H1 (cell line): ENCODE results near the gene ZSWIM4. TPM values are rescaled to one million over a fixed set of nuclear protein-coding genes. Genes with fewer than 3 reads are reported as not detected.
A peak's percentile ranks its signal among the peaks of the same experiment; 100 is the strongest.

ENCODE experiments used
- CTCF ChIA-PET: fragments of 300-600 bp; sonication (Branson Sonifier 250); formaldehyde crosslinking; loops from one replicate; lab custom pipeline; 2021; ENCODE audit not compliant: partially characterized antibody; lab: Charles Lee
- POLR2A ChIA-PET: fragments of 300-600 bp; sonication (Branson Sonifier 250); formaldehyde crosslinking; loops from one replicate; lab custom pipeline; 2021; ENCODE audit warnings: inconsistent platforms; ENCODE audit not compliant: partially characterized antibody; lab: Charles Lee
- DNase-seq, 2 experiments: peaks; one replicate each; pipeline versions ENCODE4 v3.0.0 to v3.0.0-alpha.2; 2010 to 2022; ENCODE audit warnings: low spot score in 2 of 2, low read depth in 1 of 2, mixed read lengths in 1 of 2
- FAIRE-seq: peaks from 2 replicates; lab custom pipeline; 2011; peaks lifted over from hg19 to GRCh38; lab: Jason Lieb, UNC
- H2AFZ ChIP-seq: 2 replicates; pipeline ENCODE4 v1.8.1; 2012; ENCODE audit warnings: low read length, inconsistent platforms
- H2AK5ac ChIP-seq: 2 replicates; pipeline ENCODE4 v1.6.1; 2013; ENCODE audit warnings: low read depth, low read length
- H2BK120ac ChIP-seq: replicated peaks from 2 replicates; pipeline ENCODE3; 2013; ENCODE audit warnings: low read depth, low read length, inconsistent platforms
- H2BK12ac ChIP-seq: 2 replicates; pipeline ENCODE4 v1.6.1; 2013; ENCODE audit warnings: low read depth, low read length
- H2BK15ac ChIP-seq: 2 replicates; pipeline ENCODE4 v1.6.1; 2013; ENCODE audit warnings: low read length
- H2BK20ac ChIP-seq: 2 replicates; pipeline ENCODE4 v1.6.1; 2013; ENCODE audit warnings: low read length
- H2BK5ac ChIP-seq: 2 replicates; pipeline ENCODE4 v1.6.1; 2013; ENCODE audit warnings: low read depth, low read length
- H3K14ac ChIP-seq: 2 replicates; pipeline ENCODE4 v1.6.1; 2013; ENCODE audit warnings: inconsistent platforms; ENCODE audit not compliant: insufficient read length
- H3K18ac ChIP-seq: 2 replicates; pipeline ENCODE4 v1.6.1; 2013; ENCODE audit warnings: low read length; ENCODE audit errors: extremely low read depth
- H3K23ac ChIP-seq: 2 replicates; pipeline ENCODE4 v1.6.1; 2013; ENCODE audit warnings: inconsistent platforms; ENCODE audit not compliant: insufficient read length
- H3K23me2 ChIP-seq: 2 replicates; pipeline ENCODE4 v1.6.1; 2013; ENCODE audit warnings: low read depth, low read length
- H3K27ac ChIP-seq: 2 replicates; pipeline ENCODE4 v1.6.1; 2011; ENCODE audit warnings: low read depth, low read length, inconsistent platforms
- H3K27me3 ChIP-seq, 4 experiments: replicated peaks in 1 of 4; 1 replicate in 1 of 4; 2 replicates in 3 of 4; pipeline versions ENCODE4 v1.6.1 to v1.8.1; 2011 to 2013; ENCODE audit warnings: low read length in 3 of 4, mild to moderate bottlenecking in 3 of 4, inconsistent platforms in 2 of 4, mixed read lengths in 2 of 4, moderate library complexity in 1 of 4; ENCODE audit not compliant: control insufficient read depth in 3 of 4, insufficient read depth in 3 of 4; ENCODE audit errors: extremely low read depth in 1 of 4
- H3K36me3 ChIP-seq, 4 experiments: 2 replicates each; pipeline versions ENCODE4 v1.6.1 to v1.8.1; 2011 to 2013; ENCODE audit warnings: mild to moderate bottlenecking in 4 of 4, low read length in 3 of 4, moderate library complexity in 2 of 4, control low read depth in 1 of 4, inconsistent platforms in 1 of 4; ENCODE audit not compliant: insufficient read depth in 4 of 4, control insufficient read depth in 2 of 4
- H3K4ac ChIP-seq: replicated peaks from 2 replicates; pipeline ENCODE3; 2013; ENCODE audit warnings: low read length, low read depth, mixed read lengths, inconsistent platforms; ENCODE audit not compliant: insufficient read length
- H3K4me1 ChIP-seq, 4 experiments: replicated peaks in 1 of 4; 1 replicate in 1 of 4; 2 replicates in 3 of 4; pipeline versions ENCODE4 v1.6.1 to v1.8.1; 2011 to 2013; ENCODE audit warnings: low read length in 3 of 4, inconsistent platforms in 2 of 4, mixed read lengths in 1 of 4; ENCODE audit not compliant: insufficient read depth in 4 of 4, control insufficient read depth in 3 of 4
- H3K4me2 ChIP-seq, 2 experiments: 2 replicates each; pipeline versions ENCODE4 v1.6.1 to v1.8.1; 2011 to 2013; ENCODE audit warnings: low read depth in 2 of 2, low read length in 2 of 2, control low read depth in 1 of 2, inconsistent platforms in 1 of 2, mild to moderate bottlenecking in 1 of 2; ENCODE audit not compliant: insufficient read depth in 1 of 2
- H3K4me3 ChIP-seq, 4 experiments: fragments of 200-600, 300-600 bp in 1 of 4; sonication (generic), shearing (Covaris generic), sonication (Bioruptor Twin) in 1 of 4; 2 replicates each; pipeline versions ENCODE4 v1.5.1 to v1.8.1; 2011 to 2016; ENCODE audit warnings: low read length in 4 of 4, low read depth in 3 of 4, control low read depth in 2 of 4, inconsistent platforms in 2 of 4, mild to moderate bottlenecking in 2 of 4, mixed read lengths in 1 of 4, moderate library complexity in 1 of 4; ENCODE audit not compliant: insufficient read depth in 2 of 4; ENCODE audit errors: extremely low read depth in 1 of 4
- H3K56ac ChIP-seq: replicated peaks from 2 replicates; pipeline ENCODE3; 2013; ENCODE audit warnings: low read depth, mild to moderate bottlenecking, mixed read lengths, low read length, inconsistent platforms; ENCODE audit not compliant: insufficient read length
- H3K79me1 ChIP-seq: 2 replicates; pipeline ENCODE4 v1.6.1; 2013; ENCODE audit warnings: low read depth, low read length, control low read depth
- H3K79me2 ChIP-seq, 2 experiments: 2 replicates each; pipeline versions ENCODE4 v1.6.1 to v1.8.1; 2012 to 2013; ENCODE audit warnings: low read length in 2 of 2, mild to moderate bottlenecking in 2 of 2, inconsistent platforms in 1 of 2; ENCODE audit not compliant: insufficient read depth in 2 of 2, control insufficient read depth in 1 of 2
- H3K9ac ChIP-seq, 4 experiments: replicated peaks in 1 of 4; 1 replicate in 1 of 4; 2 replicates in 3 of 4; pipeline versions ENCODE4 v1.6.1 to v1.8.1; 2011 to 2013; ENCODE audit warnings: low read depth in 3 of 4, low read length in 3 of 4, control low read depth in 2 of 4, mild to moderate bottlenecking in 2 of 4, moderate library complexity in 2 of 4, inconsistent platforms in 1 of 4; ENCODE audit errors: extremely low read depth in 1 of 4
- H3K9me3 ChIP-seq, 2 experiments: 2 replicates each; pipeline versions ENCODE4 v1.6.1 to v1.8.1; 2012 to 2013; ENCODE audit warnings: mild to moderate bottlenecking in 2 of 2, moderate library complexity in 2 of 2, control low read depth in 1 of 2, inconsistent platforms in 1 of 2, low read depth in 1 of 2, low read length in 1 of 2, mixed read lengths in 1 of 2; ENCODE audit not compliant: insufficient read depth in 2 of 2
- H4K20me1 ChIP-seq, 2 experiments: replicated peaks in 1 of 2; 2 replicates each; pipeline versions ENCODE3 to v1.8.1; 2011 to 2013; ENCODE audit warnings: inconsistent platforms in 2 of 2, low read length in 2 of 2, mild to moderate bottlenecking in 1 of 2; ENCODE audit not compliant: insufficient read depth in 2 of 2, control insufficient read depth in 1 of 2
- H4K5ac ChIP-seq: 2 replicates; pipeline ENCODE4 v1.6.1; 2013; ENCODE audit warnings: low read length, low read depth, mixed read lengths, inconsistent platforms; ENCODE audit not compliant: insufficient read length
- H4K8ac ChIP-seq: 2 replicates; pipeline ENCODE4 v1.8.0; 2013; ENCODE audit warnings: mild to moderate bottlenecking, moderate library complexity, low read length, inconsistent platforms; ENCODE audit not compliant: insufficient read depth; ENCODE audit errors: extremely low read depth
- H4K91ac ChIP-seq: replicated peaks from 2 replicates; pipeline ENCODE3; 2013; ENCODE audit warnings: low read length, mixed read lengths, inconsistent platforms; ENCODE audit not compliant: insufficient read length
- CTBP2 ChIP-seq: IDR thresholded peaks from 2 replicates; pipeline ENCODE4 v1.7.0; 2011; ENCODE audit warnings: borderline replicate concordance, mild to moderate bottlenecking, moderate library complexity, mixed read lengths, low read length; ENCODE audit not compliant: insufficient read depth, insufficient read length
- EZH2 ChIP-seq: fragments of 200-600 bp; sonication (generic); IDR thresholded peaks from 2 replicates; pipeline ENCODE4 v1.7.1; 2012; ENCODE audit warnings: low read depth, mild to moderate bottlenecking, moderate library complexity, low read length, inconsistent platforms; ENCODE audit not compliant: severe bottlenecking
- NANOG ChIP-seq: IDR thresholded peaks from 2 replicates; pipeline ENCODE4 v1.6.1; 2011; ENCODE audit warnings: low read length, low read depth, mild to moderate bottlenecking, inconsistent platforms; ENCODE audit not compliant: insufficient read depth, poor library complexity, severe bottlenecking
- POLR2AphosphoS5 ChIP-seq: IDR thresholded peaks from 2 replicates; pipeline ENCODE4 v1.6.1; 2011; ENCODE audit warnings: low read depth, low read length
- RNF2 ChIP-seq: fragments of 200-900, 300-1000 bp; sonication (generic); IDR thresholded peaks from 2 replicates; pipeline ENCODE4 v1.7.1; 2016; ENCODE audit warnings: borderline replicate concordance, low read depth, mild to moderate bottlenecking, antibody characterized with exemption, low read length; ENCODE audit not compliant: poor library complexity, severe bottlenecking; ENCODE audit errors: missing control alignments
- RXRA ChIP-seq: IDR thresholded peaks from 2 replicates; pipeline ENCODE4 v1.6.1; 2011; ENCODE audit warnings: low read depth, mild to moderate bottlenecking, low read length, moderate library complexity; ENCODE audit not compliant: insufficient read depth
- TCF12 ChIP-seq: IDR thresholded peaks from 2 replicates; pipeline ENCODE4 v1.6.1; 2011; ENCODE audit warnings: low read depth, mild to moderate bottlenecking, low read length
- TEAD4 ChIP-seq: IDR thresholded peaks from 2 replicates; pipeline ENCODE4 v1.6.1; 2012; ENCODE audit warnings: low read depth, low read length, inconsistent platforms, mixed read lengths
- WGBS, 2 experiments: shearing (Covaris generic) in 1 of 2; methylation state at CpG; one replicate each; pipeline versions ENCODE4 v1.1.6 to v1.1.7; 2013 to 2015; ENCODE audit warnings: low lambda C conversion rate in 2 of 2, mixed read lengths in 2 of 2, inconsistent platforms in 1 of 2, low coverage in 1 of 2, missing lambda C conversion rate in 1 of 2; ENCODE audit not compliant: insufficient replicate concordance in 2 of 2, insufficient coverage in 1 of 2, insufficient read length in 1 of 2; ENCODE audit errors: extremely low coverage in 1 of 2, missing lambda C conversion rate in 1 of 2; 5-methylcytosine and 5-hydroxymethylcytosine counted together
- polyA plus RNA-seq, 7 experiments: library from polyadenylated mRNA; depleted of rRNA in 3 of 7; stranded (reverse) in 5 of 7; unstranded in 2 of 7; fragments of >200 nt in 5 of 7; fragments of 200-250 nt in 2 of 7; gene quantifications; 1 replicate in 5 of 7; 2 replicates in 1 of 7; 4 replicates in 1 of 7; pipeline versions ENCODE4 v1.2.1 to v1.2.3, GENCODE V29; 2011 to 2013; ENCODE audit warnings: missing spikeins in 2 of 7, mixed read lengths in 2 of 7
- total RNA-seq: library from RNA; stranded (reverse); fragmentation: NEBNext Ultra II Directional; extraction: Animal tissue kit (Norgen Biotek cat#: 25700); gene quantifications from 2 replicates; pipeline ENCODE4 v1.2.1, GENCODE V29; 2021

The ZSWIM4 gene
- total and polyA plus RNA-seq, 2 of the 8 experiments (the other 6 are each of a cell fraction or from before 2014, with no cell fraction given) = 12.2 to 31.1 TPM

GRCh38 chr19:13870873-13871272, 75.6 kb downstream of the ZSWIM4 start:
- Histone ChIP-seq H2BK120ac (no peak overlapping the region), H3K23me2 (no peaks in the 10 kb centered on the region; the same call in 1 of the 2 replicates), H2BK20ac (no peak overlapping the region), H4K20me1 (peaks cover 0 to 16% of the 10 kb centered on the region in 2 experiments), H2BK5ac (no peak overlapping the region), H3K36me3 (no peaks in the 10 kb centered on the region), H2BK15ac (no peak overlapping the region), H3K27me3 (peaks cover 43 to 92% (median 78%) of the 10 kb centered on the region in 4 experiments), H2AFZ (no peak overlapping the region), H3K18ac (no peak overlapping the region), H4K5ac (no peak overlapping the region), H2BK12ac (no peak overlapping the region), H3K56ac (no peak overlapping the region), H2AK5ac (no peak overlapping the region), H4K91ac (no peak overlapping the region)
- CTCF ChIA-PET = interaction anchor here (1.2 to 1.7 kb wide), 4 partner anchors 10 to 477 kb away, joined by 3 to 7 read pairs (median 4); no protein-coding TSS in a partner anchor
- DNase-seq (no peak), FAIRE-seq (no peak)
- TF ChIP-seq POLR2AphosphoS5 = no peak
- no peak for TF ChIP-seq TEAD4
- TF ChIP-seq TCF12 = no peak
- TF ChIP-seq RNF2 = no peak
- TF ChIP-seq CTBP2 = no peak
- no peak for TF ChIP-seq NANOG
- no peak for TF ChIP-seq RXRA
- TF ChIP-seq EZH2 = no peak
- TF ChIP-seq, all 59 proteins: peak for 0
- Histone ChIP-seq H4K8ac (no peak overlapping the region), H3K4ac (peak overlapping the region; percentile 53), H3K27ac (no peak overlapping the region), H3K9me3 (no peaks in the 10 kb centered on the region), H3K9ac (no peak overlapping the region), H3K79me2 (no peaks in the 10 kb centered on the region), H3K4me1 (peaks cover 0 to 4% (median 0%) of the 10 kb centered on the region in 4 experiments; a peak in 5 of 7 replicates), H3K4me3 (no peak overlapping the region), H3K14ac (no peak overlapping the region), H3K79me1 (no peaks in the 10 kb centered on the region), H3K23ac (no peak overlapping the region), H3K4me2 (no peak overlapping the region)
- 65% methylated on average over 2 of the region's 4 CpGs; no CpG with 5 or more reads in 1 of the 2 experiments for WGBS, 2 experiments
- POLR2A ChIA-PET = interaction anchor here (1.9 kb wide), 1 partner anchor 76 kb away, joined by 5 read pairs; the partner anchor contains the start of gene ZSWIM4
